GM04503 (cell line): ENCODE measurements around the gene STK32B.
"Not testable (repeated sequence)": the region's sequence is repeated elsewhere in the genome, so short reads cannot be mapped to it uniquely, and the experiment has no call there.

Experiments
- DNase-seq: peaks from one replicate; pipeline ENCODE4 v3.0.0-alpha.2; 2012; ENCODE audit warnings: low read depth

STK32B gene

DNA sequence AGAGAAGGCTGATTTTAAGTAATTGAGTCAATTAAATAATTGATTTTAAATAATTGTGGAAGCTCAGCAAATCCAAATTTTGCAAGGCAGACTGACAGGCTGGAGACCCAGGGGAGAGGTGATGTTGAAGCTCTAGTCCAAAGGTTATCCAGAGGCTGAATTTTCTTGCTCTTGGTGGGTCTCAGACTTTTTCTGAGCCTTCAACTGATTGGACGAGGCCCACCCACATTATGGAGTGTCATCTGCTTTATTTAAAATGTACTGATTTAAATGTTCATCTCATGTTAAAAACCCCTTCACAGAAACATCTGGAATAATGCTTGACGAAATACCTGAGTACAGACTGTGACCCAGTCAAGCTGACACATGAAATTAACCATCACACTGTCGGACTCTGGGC is 20.4 kb upstream of the STK32B start:
- DNase-seq, result no peak

GRCh38 chr4:5032813-5033212 is 18.5 kb upstream of the STK32B start:
- DNase-seq, result no peak

- no peak for DNase-seq
These were observed 17.9 kb upstream of the STK32B start for GRCh38 chr4:5033281-5033841.

- DNase-seq, result no peak
These were observed 17.1 kb upstream of the STK32B start for GRCh38 chr4:5034206-5034605.

- no peak for DNase-seq
These were observed 15.0 kb upstream of the STK32B start for GRCh38 chr4:5036239-5036638.

- DNase-seq, result peak; percentile 98
These were observed 13.4 kb upstream of the STK32B start for GRCh38 chr4:5037553-5038551.

DNA sequence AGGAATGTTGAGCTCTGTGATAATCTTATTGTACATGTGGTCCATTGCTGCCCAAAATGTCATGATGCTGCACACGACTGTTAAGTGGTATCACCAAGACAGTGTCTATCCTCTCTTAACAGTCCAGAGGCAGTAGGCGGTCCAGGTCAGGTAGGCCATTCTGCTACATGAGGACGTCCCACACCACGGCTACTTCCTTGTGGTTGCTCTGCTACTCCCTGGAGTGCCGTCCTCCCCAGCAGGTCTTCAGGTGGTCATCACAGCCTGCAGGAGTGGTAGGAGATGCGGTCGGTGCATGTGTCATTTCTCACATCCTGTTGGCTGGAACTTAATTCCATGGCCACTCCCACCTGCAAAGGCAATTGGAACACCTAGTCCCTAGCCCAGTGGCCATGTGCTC is 11.5 kb upstream of the STK32B start:
- no peak for DNase-seq

GRCh38 chr4:5040856-5041620 is 10.2 kb upstream of the STK32B start:
- DNase-seq, result no peak

- no peak for DNase-seq
These were observed 9.6 kb upstream of the STK32B start for GRCh38 chr4:5041699-5042098.

GRCh38 chr4:5043579-5043978 is 7.7 kb upstream of the STK32B start:
- DNase-seq, result no peak

- no peak for DNase-seq
These were observed 6.9 kb upstream of the STK32B start for GRCh38 chr4:5044341-5044740.

GRCh38 chr4:5045097-5045496 is 6.2 kb upstream of the STK32B start:
- DNase-seq, result no peak

GRCh38 chr4:5048721-5049120 is 2.6 kb upstream of the STK32B start:
- DNase-seq, result no peak

DNA sequence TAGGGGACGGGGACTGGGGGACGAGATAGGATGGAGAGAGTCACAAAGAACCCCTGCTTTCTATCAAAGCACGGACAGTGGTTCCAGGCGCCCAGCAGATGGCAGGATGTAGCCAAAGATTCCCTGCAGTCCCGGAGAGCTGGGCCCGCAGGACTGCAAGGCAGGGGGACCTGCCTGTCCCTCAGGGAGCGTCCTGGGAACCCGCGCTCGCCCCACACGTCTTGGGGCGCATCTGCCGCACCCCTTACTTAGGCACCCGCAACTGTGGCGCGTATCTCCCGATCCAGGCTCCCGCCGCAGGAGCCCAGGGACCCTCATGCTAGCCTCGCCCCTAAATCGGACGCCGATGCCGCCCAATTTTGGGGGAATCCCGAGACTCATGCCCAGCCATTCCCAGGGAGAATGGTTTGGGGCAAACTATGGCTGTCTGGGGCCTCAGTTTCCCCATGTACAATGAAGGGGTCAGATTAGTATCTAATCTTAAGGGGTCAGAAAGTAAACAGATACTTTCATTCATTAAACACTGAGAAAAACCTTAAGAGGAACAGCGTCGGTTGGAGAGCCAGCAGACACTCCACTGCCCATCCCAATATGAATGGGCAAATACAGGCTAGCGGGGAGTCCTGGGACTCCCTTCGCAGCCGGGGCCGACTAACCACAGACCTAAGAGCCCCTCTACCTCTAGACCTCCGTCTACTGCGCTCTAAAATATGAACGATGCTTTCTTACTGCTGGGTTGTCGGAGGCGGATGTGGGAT is 581 bp upstream of the STK32B start:
- no peak for DNase-seq

GRCh38 chr4:5052204-5052702 is 973 bp downstream of the STK32B start:
- DNase-seq, result no peak

DNA sequence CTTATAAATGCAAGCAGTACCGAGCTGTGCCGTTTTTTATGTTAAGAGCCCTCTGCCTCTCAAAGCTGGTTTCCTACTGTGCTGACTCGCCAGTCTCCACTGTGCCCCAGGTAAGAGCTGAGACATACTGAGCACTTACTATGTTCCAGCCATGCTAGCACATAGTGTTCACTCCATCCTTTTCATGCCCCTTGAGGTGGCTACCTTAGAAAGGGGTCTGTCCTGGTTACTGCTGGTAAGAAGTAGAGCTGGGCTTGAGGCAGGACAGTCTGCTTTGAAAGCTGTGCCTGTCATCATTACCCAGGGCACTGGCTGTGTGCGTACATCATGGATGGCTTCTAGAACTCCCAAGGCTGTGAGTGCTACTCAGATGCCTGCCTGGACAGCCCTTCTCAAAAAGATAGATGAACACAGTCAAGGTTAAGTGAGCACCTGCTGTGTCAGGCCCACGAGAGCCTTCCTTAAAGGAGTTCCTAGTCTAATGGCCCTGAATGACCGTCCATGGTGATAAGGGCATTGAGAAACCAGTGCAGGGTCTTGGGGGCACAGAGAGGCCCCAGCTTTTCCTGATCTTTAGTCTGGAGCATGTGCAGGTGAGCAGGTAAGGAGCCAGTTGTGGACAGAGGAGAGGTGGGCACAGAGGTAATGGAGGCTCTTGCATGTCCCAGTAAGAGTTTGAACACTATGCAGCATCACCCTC is 1.6 kb downstream of the STK32B start:
- no peak for DNase-seq

GRCh38 chr4:5054532-5054931 is 3.3 kb downstream of the STK32B start:
- DNase-seq, result no peak

DNA sequence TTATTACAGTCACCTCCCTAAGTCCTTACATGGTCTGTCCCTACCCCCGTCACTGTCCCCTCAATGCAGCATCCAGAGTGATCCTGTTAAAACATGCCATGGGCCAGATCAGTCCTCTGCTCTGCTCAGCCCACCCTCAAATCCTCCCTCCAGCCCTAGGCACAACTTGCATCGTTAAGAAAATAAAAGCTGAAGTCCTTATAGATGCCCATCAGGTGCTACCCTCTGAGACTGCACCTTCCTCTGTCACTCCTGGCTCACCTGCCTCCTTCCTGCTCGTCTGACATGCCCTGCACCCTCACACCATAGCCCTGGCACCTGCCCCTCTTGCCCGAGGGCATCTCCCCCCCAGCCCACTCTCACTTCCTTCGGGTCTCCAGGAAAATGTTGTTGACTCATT is 4.1 kb downstream of the STK32B start:
- DNase-seq, result no peak

GRCh38 chr4:5066101-5066500 is 14.8 kb downstream of the STK32B start:
- DNase-seq, result no peak

- not testable (repeated sequence) for DNase-seq
These were observed 15.7 kb downstream of the STK32B start for GRCh38 chr4:5066968-5067367.

DNA sequence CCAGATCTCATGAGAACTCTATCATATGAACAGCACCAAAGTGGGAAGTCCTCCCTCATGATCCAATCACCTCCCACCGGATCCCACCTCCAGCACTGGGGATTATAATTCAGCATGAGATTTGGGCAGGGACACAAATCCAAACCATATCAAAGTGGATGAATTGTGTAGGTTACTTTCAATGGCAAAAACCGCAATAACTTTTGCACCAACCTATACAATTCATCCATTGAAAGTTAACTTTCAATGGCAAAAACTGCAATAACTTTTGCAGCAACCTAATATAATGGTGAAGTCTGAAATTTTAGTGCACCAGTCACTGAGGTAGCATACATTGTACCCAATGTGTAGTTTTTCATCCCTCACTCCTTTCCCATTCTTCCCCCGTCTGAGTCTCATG is 16.6 kb downstream of the STK32B start:
- DNase-seq, result no peak
